SU-DHL-6 (cell line): Measurements from ENCODE around the gene EHMT2.
"Not testable (repeated sequence)": the region's sequence is repeated elsewhere in the genome, so short reads cannot be mapped to it uniquely, and the experiment has no call there.

Experiments used
- EZH2phosphoT487 ChIP-seq: fragments of 200-600 bp; sonication (generic), shearing (Covaris generic); conservative IDR thresholded peaks from 2 replicates; pipeline ENCODE4 v1.6.1; 2018; ENCODE audit warnings: mild to moderate bottlenecking, antibody characterized with exemption, low read length, moderate library complexity, mixed read lengths
- TF ChIP-seq, protein P1 (sequence below): fragments of 200-600 bp; sonication (generic); IDR thresholded peaks from one replicate; pipeline ENCODE4 v1.5.1; 2017; ENCODE audit warnings: antibody characterized with exemption, mild to moderate bottlenecking, low read length, moderate library complexity; ENCODE audit not compliant: insufficient read depth, poor library complexity, severe bottlenecking

DNA sequence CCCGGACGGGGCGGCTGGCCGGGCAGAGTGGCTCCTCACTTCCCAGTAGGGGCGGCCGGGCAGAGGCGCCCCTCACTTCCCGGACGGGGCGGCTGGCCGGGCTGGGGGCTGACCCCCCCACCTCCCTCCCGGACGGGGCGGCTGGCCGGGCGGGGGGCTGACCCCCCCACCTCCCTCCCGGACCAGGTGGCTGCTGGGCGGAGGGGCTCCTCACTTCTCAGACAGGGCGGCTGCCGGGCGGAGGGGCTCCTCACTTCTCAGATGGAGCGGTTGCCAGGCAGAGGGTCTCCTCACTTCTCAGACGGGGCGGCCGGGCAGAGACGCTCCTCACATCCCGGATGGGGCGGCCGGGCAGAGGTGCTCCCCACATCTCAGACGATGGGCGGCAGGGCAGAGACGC is 34.6 kb upstream of the EHMT2 start:
- TF ChIP-seq, protein P1, sequence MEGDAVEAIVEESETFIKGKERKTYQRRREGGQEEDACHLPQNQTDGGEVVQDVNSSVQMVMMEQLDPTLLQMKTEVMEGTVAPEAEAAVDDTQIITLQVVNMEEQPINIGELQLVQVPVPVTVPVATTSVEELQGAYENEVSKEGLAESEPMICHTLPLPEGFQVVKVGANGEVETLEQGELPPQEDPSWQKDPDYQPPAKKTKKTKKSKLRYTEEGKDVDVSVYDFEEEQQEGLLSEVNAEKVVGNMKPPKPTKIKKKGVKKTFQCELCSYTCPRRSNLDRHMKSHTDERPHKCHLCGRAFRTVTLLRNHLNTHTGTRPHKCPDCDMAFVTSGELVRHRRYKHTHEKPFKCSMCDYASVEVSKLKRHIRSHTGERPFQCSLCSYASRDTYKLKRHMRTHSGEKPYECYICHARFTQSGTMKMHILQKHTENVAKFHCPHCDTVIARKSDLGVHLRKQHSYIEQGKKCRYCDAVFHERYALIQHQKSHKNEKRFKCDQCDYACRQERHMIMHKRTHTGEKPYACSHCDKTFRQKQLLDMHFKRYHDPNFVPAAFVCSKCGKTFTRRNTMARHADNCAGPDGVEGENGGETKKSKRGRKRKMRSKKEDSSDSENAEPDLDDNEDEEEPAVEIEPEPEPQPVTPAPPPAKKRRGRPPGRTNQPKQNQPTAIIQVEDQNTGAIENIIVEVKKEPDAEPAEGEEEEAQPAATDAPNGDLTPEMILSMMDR: not testable (repeated sequence)
- not testable (repeated sequence) for TF ChIP-seq EZH2phosphoT487
